HEK293T (cell line): Measurements from ENCODE around the gene RHOU.

Source experiments
- ARNT ChIP-seq: fragments of 450-650 bp; IDR thresholded peaks from 2 replicates; pipeline ENCODE4 v1.6.1; 2017; ENCODE audit warnings: mild to moderate bottlenecking
- BHLHE40 ChIP-seq: fragments of 450-650 bp; IDR thresholded peaks from 2 replicates; pipeline ENCODE4 v1.6.1; 2016; ENCODE audit warnings: mild to moderate bottlenecking, moderate library complexity, borderline replicate concordance
- FOXA1 ChIP-seq: fragments of 450-650 bp; IDR thresholded peaks from 2 replicates; pipeline ENCODE4 v1.6.1; 2016; ENCODE audit warnings: mild to moderate bottlenecking
- FOXK2 ChIP-seq: fragments of 450-650 bp; IDR thresholded peaks from 2 replicates; pipeline ENCODE4 v1.6.1; 2016; ENCODE audit warnings: mild to moderate bottlenecking
- FOXM1 ChIP-seq: fragments of 450-650 bp; IDR thresholded peaks from 2 replicates; pipeline ENCODE4 v1.6.1; 2017; ENCODE audit warnings: mild to moderate bottlenecking, borderline replicate concordance
- HDGF ChIP-seq: fragments of 450-650 bp; IDR thresholded peaks from 2 replicates; pipeline ENCODE4 v1.6.1; 2017; ENCODE audit warnings: antibody characterized with exemption, borderline replicate concordance
- L3MBTL2 ChIP-seq: fragments of 450-650 bp; conservative IDR thresholded peaks from 2 replicates; pipeline ENCODE4 v1.6.1; 2016; ENCODE audit warnings: mild to moderate bottlenecking
- NFRKB ChIP-seq: fragments of 450-650 bp; IDR thresholded peaks from 2 replicates; pipeline ENCODE4 v1.6.1; 2016; ENCODE audit warnings: mild to moderate bottlenecking, moderate library complexity
- PKNOX1 ChIP-seq: fragments of 450-650 bp; IDR thresholded peaks from 2 replicates; pipeline ENCODE4 v1.6.1; 2016
- SP1 ChIP-seq: fragments of 450-650 bp; IDR thresholded peaks from 2 replicates; pipeline ENCODE4 v1.6.1; 2017
- SUZ12 ChIP-seq: fragments of 450-650 bp; IDR thresholded peaks from 2 replicates; pipeline ENCODE4 v1.6.1; 2016; ENCODE audit warnings: mild to moderate bottlenecking

DNA sequence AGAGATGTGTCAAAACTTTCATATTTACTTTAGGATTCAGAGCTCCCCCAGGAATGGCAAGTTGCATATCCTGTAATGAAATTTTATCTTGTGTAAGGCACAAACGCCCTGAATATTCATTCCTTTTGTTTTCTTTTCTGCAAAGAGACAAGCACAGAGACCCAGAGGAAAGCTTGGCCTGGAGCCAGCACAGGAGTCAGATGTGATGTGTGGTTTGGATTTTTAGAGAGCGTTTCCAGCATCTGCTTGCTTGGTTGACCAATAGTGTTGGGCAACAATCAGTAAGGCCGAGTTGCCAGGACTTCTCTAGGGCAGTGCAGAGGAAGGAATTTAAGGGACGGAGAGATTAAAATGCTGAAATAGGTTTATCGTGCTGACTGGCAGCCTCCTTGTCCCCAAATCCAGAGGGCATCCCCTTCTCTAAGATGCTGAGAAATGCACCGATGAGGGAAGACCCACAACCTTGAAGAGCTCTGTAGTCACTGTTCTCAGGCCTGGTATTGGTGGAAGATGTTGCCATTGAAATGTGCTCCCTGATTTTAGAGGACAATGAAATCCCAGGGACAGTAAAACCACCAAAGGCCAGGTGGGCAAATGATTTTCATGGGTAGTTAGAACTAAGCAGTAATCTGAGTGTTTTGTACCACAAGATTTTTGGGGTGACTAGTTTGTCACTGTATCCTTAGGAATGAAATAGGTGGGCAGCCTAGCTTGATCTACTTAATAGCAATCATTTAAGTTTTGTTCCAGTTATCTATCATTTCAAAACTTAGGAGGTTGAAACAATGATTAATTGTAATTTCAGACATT lies 37.9 kb upstream of the RHOU start:
- no peak for TF ChIP-seq L3MBTL2
- no peak for TF ChIP-seq PKNOX1
- no peak for TF ChIP-seq ARNT
- TF ChIP-seq SP1 = no peak
- TF ChIP-seq NFRKB = no peak
- TF ChIP-seq FOXK2 = no peak
- no peak for TF ChIP-seq SUZ12
- TF ChIP-seq HDGF = no peak
- TF ChIP-seq FOXM1 = no peak
- no peak for TF ChIP-seq FOXA1
- TF ChIP-seq BHLHE40 = no peak
